Smooth muscle cell of bladder (primary cell): ENCODE measurements around the gene SMTNL1. TPM values are rescaled to one million over a fixed set of nuclear protein-coding genes. Genes with fewer than 3 reads are reported as not detected.

ENCODE experiments used
- total RNA-seq: library from RNA; depleted of rRNA; stranded (reverse); fragments of >200 nt; gene quantifications from 2 replicates; pipeline ENCODE4 v1.2.3, GENCODE V29; 2014

SMTNL1 gene
- not detected in 2 replicates for total RNA-seq

GRCh38 chr11:57536947-57537619 lies at the start of gene SMTNL1:
Gene SMTNL1 (plus strand): TSS chr11:57537595. CDS start chr11:57542643, 5,048 bp downstream.

GRCh38 chr11:57515332-57516060 lies 21.9 kb upstream of the SMTNL1 start, which contains the start of gene SLC43A1:
Gene SLC43A1 (minus strand): TSS chr11:57515702. CDS start chr11:57514111, 1,591 bp downstream.

GRCh38 chr11:57530596-57531507 lies 6.5 kb upstream of the SMTNL1 start, which contains the start of gene TIMM10:
Gene TIMM10 (minus strand): TSS chr11:57530754. CDS start chr11:57530189, 565 bp downstream.

GRCh38 chr11:57567515-57568329 lies 30.3 kb downstream of the SMTNL1 start, which contains the start of gene UBE2L6:
Gene UBE2L6 (minus strand): TSS chr11:57567672. CDS start chr11:57567611, 61 bp downstream.

GRCh38 chr11:57597461-57597915 lies 60.1 kb downstream of the SMTNL1 start, which contains the start of gene SERPING1:
Gene SERPING1 (plus strand): TSS chr11:57597685. CDS start chr11:57598271, 586 bp downstream.

Other genes with a start within 250 kb of the SMTNL1 start
- 70.1 and 99.4 TPM in 2 replicates for gene TNKS1BP1, start 212.6 kb upstream of the SMTNL1 start, total RNA-seq
- gene SSRP1, start 201.7 kb upstream of the SMTNL1 start, total RNA-seq = 56.2 and 65.6 TPM in 2 replicates
- gene P2RX3, start 199.2 kb upstream of the SMTNL1 start, total RNA-seq = not detected in 2 replicates
- gene PRG3, start 156.4 kb upstream of the SMTNL1 start, total RNA-seq = not detected in 2 replicates
- 0.55 and 0.71 TPM in 2 replicates for gene PRG2, start 146.9 kb upstream of the SMTNL1 start, total RNA-seq
- gene SLC43A3, start 110.5 kb upstream of the SMTNL1 start, total RNA-seq = 15.9 and 27.4 TPM in 2 replicates
- gene RTN4RL2, start 77.1 kb upstream of the SMTNL1 start, total RNA-seq = 0.09 TPM in 1 of 2 replicates, not detected in the other
- 16.8 and 19.9 TPM in 2 replicates for gene SLC43A1, start 21.9 kb upstream of the SMTNL1 start, total RNA-seq
- gene TIMM10, start 6.8 kb upstream of the SMTNL1 start, total RNA-seq = 36.7 and 43.0 TPM in 2 replicates
- gene UBE2L6, start 30.1 kb downstream of the SMTNL1 start, total RNA-seq = 61.2 and 78.1 TPM in 2 replicates
- gene SERPING1, start 60.1 kb downstream of the SMTNL1 start, total RNA-seq = 4.7 and 10.8 TPM in 2 replicates
- 1.4 and 1.6 TPM in 2 replicates for gene YPEL4, start 112.3 kb downstream of the SMTNL1 start, total RNA-seq
- gene CLP1, start 120.2 kb downstream of the SMTNL1 start, total RNA-seq = 12.4 and 16.5 TPM in 2 replicates
- 24.0 and 34.3 TPM in 2 replicates for gene ZDHHC5, start 130.5 kb downstream of the SMTNL1 start, total RNA-seq
- 13.7 and 14.4 TPM in 2 replicates for gene MED19, start 174.6 kb downstream of the SMTNL1 start, total RNA-seq
- 46.5 and 50.5 TPM in 2 replicates for gene TMX2, start 175.0 kb downstream of the SMTNL1 start, total RNA-seq
- 73.3 and 73.8 TPM in 2 replicates for gene SELENOH, start 203.9 kb downstream of the SMTNL1 start, total RNA-seq
- not detected in 2 replicates for gene BTBD18, start 214.2 kb downstream of the SMTNL1 start, total RNA-seq
- gene CTNND1, start 224.2 kb downstream of the SMTNL1 start, total RNA-seq = 86.3 and 94.2 TPM in 2 replicates